ENCODE measurements around the gene PRM2.

DNA sequence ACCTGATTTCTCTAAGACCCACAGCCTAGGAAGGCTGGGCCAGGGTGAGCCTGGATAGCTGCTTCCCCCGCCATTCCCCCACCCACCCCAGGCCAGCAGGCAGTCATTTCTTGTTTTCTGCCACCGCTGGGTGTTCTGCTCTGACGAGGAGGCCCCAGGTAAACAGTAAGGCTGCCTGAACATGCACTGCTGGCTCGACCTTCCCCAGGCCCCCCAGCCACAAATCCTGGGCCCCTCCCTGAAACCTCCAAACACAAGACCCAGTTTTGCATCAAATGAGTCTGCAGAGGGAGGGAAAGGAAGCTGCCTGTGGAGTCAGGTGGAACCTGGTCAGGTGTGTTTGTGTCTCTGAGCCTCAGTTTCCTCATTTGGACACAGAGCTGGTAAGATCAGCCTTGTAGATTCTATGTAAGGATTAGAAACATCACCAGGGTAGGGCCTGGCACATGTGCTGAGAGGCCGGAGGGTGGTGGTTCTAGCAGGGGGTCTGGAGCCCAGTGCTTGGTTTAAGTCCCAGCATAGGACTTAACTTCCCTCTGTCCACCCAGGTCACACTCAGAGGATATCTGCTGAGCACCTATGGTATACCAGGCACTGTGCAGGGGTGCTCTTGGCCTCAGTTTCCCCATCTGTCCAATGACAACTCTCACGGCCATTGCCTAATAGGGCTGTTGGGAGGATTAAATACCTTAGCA lies 23.7 kb upstream of the PRM2 start:
- TF ChIP-seq, protein P1, sequence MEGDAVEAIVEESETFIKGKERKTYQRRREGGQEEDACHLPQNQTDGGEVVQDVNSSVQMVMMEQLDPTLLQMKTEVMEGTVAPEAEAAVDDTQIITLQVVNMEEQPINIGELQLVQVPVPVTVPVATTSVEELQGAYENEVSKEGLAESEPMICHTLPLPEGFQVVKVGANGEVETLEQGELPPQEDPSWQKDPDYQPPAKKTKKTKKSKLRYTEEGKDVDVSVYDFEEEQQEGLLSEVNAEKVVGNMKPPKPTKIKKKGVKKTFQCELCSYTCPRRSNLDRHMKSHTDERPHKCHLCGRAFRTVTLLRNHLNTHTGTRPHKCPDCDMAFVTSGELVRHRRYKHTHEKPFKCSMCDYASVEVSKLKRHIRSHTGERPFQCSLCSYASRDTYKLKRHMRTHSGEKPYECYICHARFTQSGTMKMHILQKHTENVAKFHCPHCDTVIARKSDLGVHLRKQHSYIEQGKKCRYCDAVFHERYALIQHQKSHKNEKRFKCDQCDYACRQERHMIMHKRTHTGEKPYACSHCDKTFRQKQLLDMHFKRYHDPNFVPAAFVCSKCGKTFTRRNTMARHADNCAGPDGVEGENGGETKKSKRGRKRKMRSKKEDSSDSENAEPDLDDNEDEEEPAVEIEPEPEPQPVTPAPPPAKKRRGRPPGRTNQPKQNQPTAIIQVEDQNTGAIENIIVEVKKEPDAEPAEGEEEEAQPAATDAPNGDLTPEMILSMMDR (IDR thresholded peaks at IDR 0.05) = no peak
- no peak for TF ChIP-seq ZFX (IDR thresholded peaks at IDR 0.05; ENCODE audit: borderline replicate concordance)

Data from 22Rv1 (cell line).